DMS79 treated with DMSO at 0.1 percent for 48 hours (cell line): ENCODE data around the gene PRSS21.

Experiments
- DNase-seq: peaks from one replicate; lab custom pipeline; 2025; lab: John Stamatoyannopoulos, UW

PRSS21 gene

GRCh38 chr16:2806286-2806685 is 10.8 kb upstream of the PRSS21 start:
- DNase-seq = no peak

- no peak for DNase-seq
These were observed 8.9 kb upstream of the PRSS21 start for GRCh38 chr16:2808181-2808580.

GRCh38 chr16:2809149-2809760 is 7.8 kb upstream of the PRSS21 start:
- no peak for DNase-seq

- DNase-seq = no peak
These were observed 6.4 kb upstream of the PRSS21 start for GRCh38 chr16:2810651-2811050.

- DNase-seq = no peak
These were observed 5.2 kb upstream of the PRSS21 start for GRCh38 chr16:2811703-2812471.

- no peak for DNase-seq
These were observed 3.2 kb upstream of the PRSS21 start for GRCh38 chr16:2813771-2814221.

- DNase-seq = no peak
These were observed 2.3 kb upstream of the PRSS21 start for GRCh38 chr16:2814551-2815298.

- DNase-seq = no peak
These were observed 1.7 kb upstream of the PRSS21 start for GRCh38 chr16:2815299-2815771.

GRCh38 chr16:2817340-2818271 is 569 bp downstream of the PRSS21 start:
- DNase-seq = no peak

- DNase-seq = no peak
These were observed 1.3 kb downstream of the PRSS21 start for GRCh38 chr16:2818272-2818876.

GRCh38 chr16:2819179-2819938 is 2.3 kb downstream of the PRSS21 start:
- DNase-seq = no peak

GRCh38 chr16:2819939-2820835 is 3.1 kb downstream of the PRSS21 start:
- DNase-seq = no peak

GRCh38 chr16:2820836-2821486 is 3.9 kb downstream of the PRSS21 start:
- DNase-seq = no peak

GRCh38 chr16:2821487-2822157 is 4.6 kb downstream of the PRSS21 start:
- no peak for DNase-seq

GRCh38 chr16:2822158-2822495 is 5.1 kb downstream of the PRSS21 start:
- DNase-seq = no peak

GRCh38 chr16:2822496-2822895 is 5.5 kb downstream of the PRSS21 start:
- no peak for DNase-seq

- DNase-seq = no peak
These were observed 7.6 kb downstream of the PRSS21 start for GRCh38 chr16:2824626-2825025.

- no peak for DNase-seq
These were observed 8.2 kb downstream of the PRSS21 start for GRCh38 chr16:2825049-2825742.
